PC-9 (cell line): ENCODE measurements around the gene MMP24OS.

Experiments used
- EZH2 ChIP-seq: fragments of 200-600 bp; sonication (generic); IDR thresholded peaks from 2 replicates; pipeline ENCODE4 v1.8.0; 2017; ENCODE audit warnings: antibody characterized with exemption, low read depth
- TF ChIP-seq, protein P1 (sequence below): fragments of 200-600 bp; sonication (generic); conservative IDR thresholded peaks from 2 replicates; pipeline ENCODE4 v1.6.1; 2017; ENCODE audit warnings: mixed run types, antibody characterized with exemption, mild to moderate bottlenecking, moderate library complexity

DNA sequence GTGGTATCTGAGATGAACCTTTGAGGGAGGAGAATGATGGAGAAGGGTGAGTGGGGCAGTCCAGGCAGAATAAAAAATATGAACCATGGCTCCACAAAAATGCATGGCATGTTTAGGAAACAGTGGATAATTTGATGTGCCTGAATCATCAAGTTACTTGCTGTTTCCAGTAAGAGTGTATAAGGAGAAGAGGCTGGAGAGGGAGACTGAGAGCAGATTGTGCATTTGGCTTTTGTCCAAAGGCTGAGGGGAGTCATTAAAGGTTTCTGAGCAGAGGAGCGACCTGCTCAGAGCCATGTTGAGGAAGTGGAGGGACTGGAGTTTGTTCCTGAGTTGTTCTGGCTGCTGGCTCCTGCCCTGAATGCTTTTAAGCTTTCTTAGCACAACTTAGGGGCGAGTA is 45.3 kb downstream of the MMP24OS start:
- TF ChIP-seq, protein P1, sequence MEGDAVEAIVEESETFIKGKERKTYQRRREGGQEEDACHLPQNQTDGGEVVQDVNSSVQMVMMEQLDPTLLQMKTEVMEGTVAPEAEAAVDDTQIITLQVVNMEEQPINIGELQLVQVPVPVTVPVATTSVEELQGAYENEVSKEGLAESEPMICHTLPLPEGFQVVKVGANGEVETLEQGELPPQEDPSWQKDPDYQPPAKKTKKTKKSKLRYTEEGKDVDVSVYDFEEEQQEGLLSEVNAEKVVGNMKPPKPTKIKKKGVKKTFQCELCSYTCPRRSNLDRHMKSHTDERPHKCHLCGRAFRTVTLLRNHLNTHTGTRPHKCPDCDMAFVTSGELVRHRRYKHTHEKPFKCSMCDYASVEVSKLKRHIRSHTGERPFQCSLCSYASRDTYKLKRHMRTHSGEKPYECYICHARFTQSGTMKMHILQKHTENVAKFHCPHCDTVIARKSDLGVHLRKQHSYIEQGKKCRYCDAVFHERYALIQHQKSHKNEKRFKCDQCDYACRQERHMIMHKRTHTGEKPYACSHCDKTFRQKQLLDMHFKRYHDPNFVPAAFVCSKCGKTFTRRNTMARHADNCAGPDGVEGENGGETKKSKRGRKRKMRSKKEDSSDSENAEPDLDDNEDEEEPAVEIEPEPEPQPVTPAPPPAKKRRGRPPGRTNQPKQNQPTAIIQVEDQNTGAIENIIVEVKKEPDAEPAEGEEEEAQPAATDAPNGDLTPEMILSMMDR, result no peak
- TF ChIP-seq EZH2, result no peak
